CD4-positive, alpha-beta T cell treated with Interleukin-15 for 1 hour (primary cell): ENCODE measurements around the gene ZNF813.
"Not testable (repeated sequence)": the region's sequence is repeated elsewhere in the genome, so short reads cannot be mapped to it uniquely, and the experiment has no call there.

ENCODE experiments used
- DNase-seq: peaks from one replicate; pipeline ENCODE4 v3.0.0-alpha.2; 2020

The ZNF813 gene

GRCh38 chr19:53467485-53468262 lies at the start of gene ZNF813:
TSS of gene ZNF813 (plus strand) at chr19:53467733. CDS start at chr19:53483823, 16,090 bp downstream.
- peak; percentile 92 for DNase-seq

GRCh38 chr19:53420520-53421315 lies 46.8 kb upstream of the ZNF813 start:
- DNase-seq = not testable (repeated sequence)

GRCh38 chr19:53422551-53422950 lies 45.0 kb upstream of the ZNF813 start:
- no peak for DNase-seq

DNA sequence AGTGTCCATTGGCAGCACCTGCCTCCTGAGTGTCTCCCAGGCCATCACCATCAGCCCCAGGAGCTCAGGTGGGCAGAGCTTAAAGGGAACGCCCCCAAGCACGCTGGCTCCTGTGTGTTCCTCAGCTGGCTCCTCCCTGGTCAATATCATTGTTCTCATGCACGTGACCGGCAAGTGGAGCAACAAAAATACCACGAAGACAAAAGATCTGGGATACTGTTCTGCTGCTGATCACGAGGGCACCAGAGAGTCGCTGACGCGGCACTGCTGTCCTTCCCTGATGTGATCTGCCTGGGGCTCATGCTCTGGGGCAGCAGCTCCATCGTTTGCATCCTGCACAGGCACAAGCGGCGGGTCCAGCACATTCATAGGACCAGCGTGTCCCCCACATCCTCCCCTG lies 44.5 kb upstream of the ZNF813 start:
- not testable (repeated sequence) for DNase-seq

GRCh38 chr19:53423680-53424079 lies 43.9 kb upstream of the ZNF813 start:
- DNase-seq = not testable (repeated sequence)

GRCh38 chr19:53424968-53425597 lies 42.5 kb upstream of the ZNF813 start:
- DNase-seq = peak; percentile 67

DNA sequence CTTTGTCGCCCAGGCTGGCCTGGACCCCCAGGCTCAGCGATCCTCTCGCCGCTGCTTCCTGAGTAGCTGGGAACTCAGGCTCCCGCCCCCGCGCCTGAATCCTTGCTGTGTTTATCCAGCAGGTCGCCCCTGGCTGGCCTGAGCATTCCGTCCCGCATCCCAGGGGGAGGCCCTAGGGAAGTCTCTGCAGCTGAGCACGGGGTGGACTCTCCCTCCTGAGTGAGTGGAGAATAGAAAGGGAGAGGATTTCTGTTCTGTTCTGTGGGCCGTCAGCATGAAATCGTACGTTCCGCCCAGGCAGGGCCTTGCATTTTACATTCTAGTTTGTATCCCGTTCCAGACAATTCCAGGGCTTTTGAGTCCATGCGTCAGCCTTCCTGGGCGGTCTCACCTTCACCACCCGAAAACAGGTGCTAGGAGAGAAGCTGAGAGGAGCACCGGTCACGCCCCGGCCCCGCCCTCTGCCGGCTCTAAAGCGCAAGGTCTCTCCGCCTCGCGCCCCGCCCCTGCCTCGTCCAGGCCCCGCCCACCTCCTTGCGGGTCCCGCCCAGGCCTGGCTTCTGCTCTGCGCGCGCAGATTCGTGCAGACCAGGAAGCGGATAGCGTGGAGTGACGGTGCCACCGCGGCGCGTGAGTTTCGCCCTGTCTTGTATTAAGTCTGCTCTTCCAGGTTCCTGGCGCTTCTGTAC lies 36.0 kb upstream of the ZNF813 start, which contains the start of gene ZNF761:
TSS of gene ZNF761 (plus strand) at position 586 of the 689 bp plus-strand sequence. CDS start 15,285 bp downstream, outside the sequence.
- DNase-seq = peak; percentile 95

GRCh38 chr19:53432088-53432661 lies 35.4 kb upstream of the ZNF813 start:
- DNase-seq = no peak

- not testable (repeated sequence) for DNase-seq
Measured at GRCh38 chr19:53443809-53444208, 23.7 kb upstream of the ZNF813 start.

GRCh38 chr19:53447196-53447595 lies 20.3 kb upstream of the ZNF813 start:
- DNase-seq = not testable (repeated sequence)

DNA sequence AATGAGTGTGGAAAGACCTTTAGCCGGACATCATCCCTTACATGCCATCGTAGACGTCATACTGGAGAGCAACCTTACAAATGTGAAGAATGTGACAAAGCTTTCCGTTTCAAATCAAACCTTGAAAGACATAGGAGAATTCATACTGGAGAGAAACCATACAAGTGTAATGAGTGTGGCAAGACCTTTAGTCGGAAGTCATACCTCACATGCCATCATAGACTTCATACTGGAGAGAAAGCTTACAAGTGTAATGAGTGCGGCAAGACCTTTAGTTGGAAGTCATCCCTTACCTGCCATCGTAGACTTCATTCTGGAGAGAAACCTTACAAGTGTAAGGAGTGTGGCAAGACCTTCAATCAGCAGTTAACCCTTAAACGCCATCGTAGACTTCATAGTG lies 11.7 kb upstream of the ZNF813 start:
- DNase-seq = no peak

- not testable (repeated sequence) for DNase-seq
Measured at GRCh38 chr19:53460131-53460721, 7.3 kb upstream of the ZNF813 start.

DNA sequence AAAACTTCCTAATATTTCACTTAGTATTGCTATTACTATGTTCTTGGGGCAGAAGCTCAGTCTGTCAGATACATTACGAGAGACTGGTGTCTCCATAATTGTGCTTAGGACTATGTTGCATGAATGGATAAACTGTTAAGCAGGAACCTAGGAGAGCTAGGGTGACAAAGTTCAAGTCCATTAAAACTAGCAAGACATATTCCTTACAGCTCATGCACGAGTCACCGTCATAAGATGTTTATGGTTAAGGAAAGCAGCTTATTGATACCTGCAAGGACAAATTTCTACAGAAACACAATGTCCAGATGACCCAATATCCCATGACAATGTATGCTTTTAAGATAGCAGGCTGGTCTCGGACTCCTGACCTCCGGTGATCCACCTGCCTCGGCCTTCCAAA lies 5.7 kb upstream of the ZNF813 start:
- no peak for DNase-seq

- no peak for DNase-seq
Measured at GRCh38 chr19:53462861-53463260, 4.7 kb upstream of the ZNF813 start.

DNA sequence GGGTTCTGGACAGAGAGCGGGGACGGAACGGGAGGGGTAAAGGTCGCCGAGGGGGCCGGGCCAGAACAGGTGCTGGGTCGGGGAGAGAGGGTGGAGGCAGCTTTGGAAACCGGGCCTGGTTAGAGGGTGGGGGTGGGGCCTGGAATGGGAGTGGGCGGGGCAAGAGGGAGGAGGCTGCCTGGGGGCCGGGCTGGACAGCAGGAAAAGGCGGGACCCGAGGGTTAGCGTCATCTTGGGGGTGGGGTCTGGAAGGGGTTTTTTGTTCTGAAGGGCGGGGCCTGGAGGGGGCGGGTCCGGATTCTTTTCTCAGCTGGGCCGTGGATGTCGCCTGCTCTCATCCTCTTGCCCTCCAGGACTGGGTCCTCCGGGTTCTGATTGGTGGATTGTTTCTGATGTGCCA lies 4.3 kb upstream of the ZNF813 start:
- DNase-seq = no peak

GRCh38 chr19:53466726-53467484 lies 628 bp upstream of the ZNF813 start:
- no peak for DNase-seq

- DNase-seq = not testable (repeated sequence)
Measured at GRCh38 chr19:53468628-53469027, 1.1 kb downstream of the ZNF813 start.

DNA sequence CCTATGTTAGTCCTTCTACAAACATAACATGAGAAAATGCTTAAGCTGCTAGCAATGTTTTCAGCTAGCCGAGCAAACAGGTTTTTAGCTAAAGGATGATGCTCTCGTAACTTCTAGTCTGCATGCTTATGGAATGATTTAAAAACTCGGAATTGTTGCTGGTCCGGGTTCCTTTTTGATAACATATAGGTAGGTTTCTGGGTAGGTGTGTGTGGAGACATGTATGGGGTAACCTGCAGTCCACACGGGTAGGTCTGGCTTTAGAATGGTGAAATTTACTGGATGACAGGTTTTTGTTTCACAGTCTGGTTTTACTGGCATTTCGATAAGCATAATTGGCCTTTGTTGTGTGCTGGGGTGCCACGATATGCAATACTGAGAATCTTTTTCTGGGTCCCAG lies 4.4 kb downstream of the ZNF813 start:
- DNase-seq = no peak

GRCh38 chr19:53474832-53475231 lies 7.3 kb downstream of the ZNF813 start:
- DNase-seq = not testable (repeated sequence)

- not testable (repeated sequence) for DNase-seq
Measured at GRCh38 chr19:53475470-53475869, 7.9 kb downstream of the ZNF813 start.

- DNase-seq = not testable (repeated sequence)
Measured at GRCh38 chr19:53483751-53484150, 16.2 kb downstream of the ZNF813 start.
